Naive thymus-derived CD4-positive, alpha-beta T cell (primary cell): ENCODE results near the gene TREML2. TPM values are rescaled to one million over a fixed set of nuclear protein-coding genes. Genes with fewer than 3 reads are reported as not detected.
"Not testable (repeated sequence)": the region's sequence is repeated elsewhere in the genome, so short reads cannot be mapped to it uniquely, and the experiment has no call there.

Experiments
- ATAC-seq: fragments of 150-1000 bp; cut with Tn5 transposase; 2 replicates; pipeline ENCODE4 v1.10.0; 2021; ENCODE audit warnings: mild to moderate bottlenecking, moderate library complexity
- CTCF ChIA-PET: fragments of 350-600 bp; sonication (Branson Sonifier 250); formaldehyde crosslinking; loops from one replicate; lab custom pipeline; 2021; ENCODE audit warnings: antibody characterized with exemption; lab: Charles Lee
- POLR2A ChIA-PET: fragments of 350-600 bp; sonication (Branson Sonifier 250); formaldehyde crosslinking; loops from one replicate; lab custom pipeline; 2021; ENCODE audit warnings: antibody characterized with exemption, inconsistent platforms; lab: Charles Lee
- DNase-seq, 9 donors: peaks; one replicate each; pipeline versions ENCODE4 v3.0.0 to v3.0.0-alpha.2; 2020 to 2022; ENCODE audit warnings: mixed read lengths in 1 of 9
- H3K27ac ChIP-seq: one replicate; pipeline ENCODE4 v1.7.0; 2013; ENCODE audit warnings: mild to moderate bottlenecking, low read depth, low read length, moderate library complexity
- H3K27me3 ChIP-seq, 2 donors: one replicate each; pipeline ENCODE4 v1.7.0; 2013; ENCODE audit warnings: low read length in 2 of 2, mild to moderate bottlenecking in 2 of 2, moderate library complexity in 2 of 2; ENCODE audit not compliant: control insufficient read depth in 2 of 2, insufficient read depth in 2 of 2
- H3K36me3 ChIP-seq, 3 experiments: 1 replicate in 2 of 3; 2 replicates in 1 of 3; pipeline ENCODE4 v1.7.0; 2013; ENCODE audit warnings: low read length in 3 of 3, mild to moderate bottlenecking in 3 of 3, moderate library complexity in 1 of 3; ENCODE audit not compliant: insufficient read depth in 3 of 3, control insufficient read depth in 2 of 3
- H3K4me1 ChIP-seq, 2 donors: one replicate each; pipeline ENCODE4 v1.7.0; 2013; ENCODE audit warnings: low read length in 2 of 2, mild to moderate bottlenecking in 2 of 2, moderate library complexity in 1 of 2; ENCODE audit not compliant: control insufficient read depth in 2 of 2, insufficient read depth in 2 of 2
- H3K4me3 ChIP-seq: 2 replicates; pipeline ENCODE4 v1.7.0; 2013; ENCODE audit warnings: mild to moderate bottlenecking, low read length
- H3K9me3 ChIP-seq, 3 experiments: 1 replicate in 2 of 3; 2 replicates in 1 of 3; pipeline ENCODE4 v1.7.0; 2013; ENCODE audit warnings: low read length in 3 of 3; ENCODE audit not compliant: control insufficient read depth in 2 of 3
- H3K27ac Mint-ChIP-seq, 9 donors: one replicate each; pipeline ENCODE4 v1.8.0; 2020 to 2022; ENCODE audit warnings: mixed read lengths in 9 of 9, mild to moderate bottlenecking in 8 of 9, moderate library complexity in 5 of 9, inconsistent platforms in 2 of 9
- H3K27me3 Mint-ChIP-seq, 5 donors: one replicate each; pipeline ENCODE4 v1.8.0; 2021 to 2022; ENCODE audit warnings: mixed read lengths in 5 of 5, mild to moderate bottlenecking in 1 of 5
- H3K36me3 Mint-ChIP-seq, 5 donors: one replicate each; pipeline ENCODE4 v1.8.0; 2020 to 2022; ENCODE audit warnings: mixed read lengths in 5 of 5, mild to moderate bottlenecking in 3 of 5, inconsistent platforms in 1 of 5
- H3K4me1 Mint-ChIP-seq, 7 donors: one replicate each; pipeline ENCODE4 v1.8.0; 2020 to 2022; ENCODE audit warnings: mixed read lengths in 7 of 7, mild to moderate bottlenecking in 3 of 7, inconsistent platforms in 1 of 7
- H3K4me3 Mint-ChIP-seq, 10 donors: one replicate each; pipeline ENCODE4 v1.8.0; 2020 to 2022; ENCODE audit warnings: mild to moderate bottlenecking in 10 of 10, mixed read lengths in 10 of 10, moderate library complexity in 6 of 10, inconsistent platforms in 2 of 10
- H3K9me3 Mint-ChIP-seq, 11 donors: one replicate each; pipeline ENCODE4 v1.8.0; 2020 to 2022; ENCODE audit warnings: mixed read lengths in 11 of 11, mild to moderate bottlenecking in 4 of 11, inconsistent platforms in 1 of 11, moderate library complexity in 1 of 11
- intact Hi-C, 2 donors: fragments of 100-400 bp; cut with micrococcal nuclease; formaldehyde crosslinking; loops; one replicate each; pipeline ENCODE4 v1.15.1; 2023
- polyA plus RNA-seq, 2 donors: library from polyadenylated mRNA; unstranded; fragments of 300-500 nt; fragmentation: Illumina TruSeq; gene quantifications; one replicate each; pipeline ENCODE4 v1.2.3, GENCODE V29; 2021
- total RNA-seq, 6 experiments: library from RNA in 5 of 6; stranded (reverse) in 5 of 6; gene quantifications; 1 replicate in 5 of 6; 2 replicates in 1 of 6; pipeline ENCODE4 v1.2.3 and lab custom pipeline; 2021 to 2026

The TREML2 gene
- total RNA-seq (10 to 100 TPM in 1 of 5 experiments, 1 to 10 TPM in 2, under 1 TPM in 2; 0.54 to 19.8 (median 3.7) TPM), polyA plus RNA-seq (1 to 10 TPM; 1.8 to 5.4 TPM), total RNA-seq (lab: John Stamatoyannopoulos, UW) (4.2 reads per million, percentile 21 among the genes with 10 or more reads in this experiment)

- peaks cover 49 to 87% (median 78%) of the 10 kb centered on the region in 7 donors for H3K4me1 Mint-ChIP-seq
- intact Hi-C loops, result loop anchor here (1.0 to 5.0 kb wide), 7 partner anchors 19 to 346 kb away; partner anchors contain the start of genes FOXP4 (in 2 of the 2), NFYA (in 2 of the 2) and OARD1 (in 2 of the 2)
- POLR2A ChIA-PET, result interaction anchor here (0.6 to 1.8 kb wide), 3 partner anchors 24 to 735 kb away, joined by 3 to 8 read pairs (median 3); partner anchors contain the start of genes NFYA and OARD1
- H3K9me3 ChIP-seq, result no peaks in the 10 kb centered on the region
- peaks cover 0 to 2% (median 0%) of the 10 kb centered on the region in 11 donors for H3K9me3 Mint-ChIP-seq
- CTCF ChIA-PET, result interaction anchor here (1.6 to 3.0 kb wide), 3 partner anchors 11 to 482 kb away, joined by 4 to 9 read pairs (median 5); no protein-coding TSS in a partner anchor
- H3K4me1 ChIP-seq, result peaks cover 47 to 55% of the 10 kb centered on the region in 2 donors
- peak within 1 kb of the TSS; percentile 88 for H3K27ac ChIP-seq
- peak within 1 kb of the TSS; percentile 78 to 84 (median 82) for H3K4me3 Mint-ChIP-seq
- H3K4me3 ChIP-seq, result peak within 1 kb of the TSS; percentile 26
- no peaks in the 10 kb centered on the region for H3K27me3 ChIP-seq
- no peaks in the 10 kb centered on the region for H3K27me3 Mint-ChIP-seq
- peaks cover 0 to 3% (median 0%) of the 10 kb centered on the region in 3 experiments for H3K36me3 ChIP-seq
- peaks cover 0 to 24% (median 6%) of the 10 kb centered on the region in 5 donors for H3K36me3 Mint-ChIP-seq
- ATAC-seq (peak; percentile 35), DNase-seq (peak in 2 of 9 donors; percentile 19 to 33)
- peak within 1 kb of the TSS; percentile 95 to 100 (median 98) for H3K27ac Mint-ChIP-seq
These were observed at the start of gene TREML2 for GRCh38 chr6:41200901-41201763. TREML2 (minus strand) TSS chr6:41201149; CDS start chr6:41201008, 141 bp downstream.

GRCh38 chr6:41247882-41248705 lies 47.1 kb upstream of the TREML2 start:
- Histone ChIP-seq H3K9me3 (no peaks in the 10 kb centered on the region), H3K4me3 (no peak overlapping the region), H3K4me1 (no peaks in the 10 kb centered on the region), H3K27ac (no peak overlapping the region), H3K27me3 (no peaks in the 10 kb centered on the region), H3K36me3 (no peaks in the 10 kb centered on the region)
- Mint-ChIP-seq H3K9me3 (peaks cover 0 to 12% (median 1%) of the 10 kb centered on the region in 11 donors), H3K27me3 (peaks cover 0 to 39% (median 0%) of the 10 kb centered on the region in 5 donors), H3K27ac (peak overlapping the region in 2 of 9 donors; percentile 29 to 62), H3K4me1 (peaks cover 0 to 30% (median 13%) of the 10 kb centered on the region in 7 donors), H3K4me3 (no peak overlapping the region), H3K36me3 (peaks cover 0 to 2% (median 0%) of the 10 kb centered on the region in 5 donors)
- ChIA-PET POLR2A (no interaction called here), CTCF (no interaction called here)
- no peak for DNase-seq
- intact Hi-C loops, result no loop called here
- ATAC-seq, result peak; percentile 29

- DNase-seq (no peak), ATAC-seq (no peak)
- Histone ChIP-seq H3K4me3 (no peak overlapping the region), H3K4me1 (no peaks in the 10 kb centered on the region), H3K9me3 (no peaks in the 10 kb centered on the region), H3K27ac (no peak overlapping the region), H3K27me3 (no peaks in the 10 kb centered on the region), H3K36me3 (no peaks in the 10 kb centered on the region)
- ChIA-PET POLR2A (no interaction called here), CTCF (no interaction called here)
- peaks cover 0 to 30% (median 15%) of the 10 kb centered on the region in 7 donors for H3K4me1 Mint-ChIP-seq
- intact Hi-C loops, result no loop called here
- peaks cover 0 to 10% (median 1%) of the 10 kb centered on the region in 11 donors for H3K9me3 Mint-ChIP-seq
- peak overlapping the region in 1 of 10 donors; percentile 19 for H3K4me3 Mint-ChIP-seq
- H3K27me3 Mint-ChIP-seq, result peaks cover 0 to 39% (median 0%) of the 10 kb centered on the region in 5 donors
- peak overlapping the region in 2 of 9 donors; percentile 7 to 62 for H3K27ac Mint-ChIP-seq
- peaks cover 0 to 2% (median 0%) of the 10 kb centered on the region in 5 donors for H3K36me3 Mint-ChIP-seq
These were observed 46.4 kb upstream of the TREML2 start for GRCh38 chr6:41247288-41247865.

- intact Hi-C loops, H3K4me3 ChIP-seq, H3K9me3 Mint-ChIP-seq, H3K27ac Mint-ChIP-seq, CTCF ChIA-PET, H3K36me3 ChIP-seq, H3K27me3 ChIP-seq, ATAC-seq, H3K9me3 ChIP-seq, POLR2A ChIA-PET, DNase-seq, H3K4me1 ChIP-seq, H3K36me3 Mint-ChIP-seq, H3K27ac ChIP-seq, H3K4me3 Mint-ChIP-seq: not testable (repeated sequence)
- H3K4me1 Mint-ChIP-seq, result peaks cover 0 to 30% (median 15%) of the 10 kb centered on the region in 7 donors
- H3K27me3 Mint-ChIP-seq, result peaks cover 0 to 41% (median 0%) of the 10 kb centered on the region in 5 donors
These were observed 45.6 kb upstream of the TREML2 start for GRCh38 chr6:41246529-41246928.

- CTCF ChIA-PET, result no interaction called here
- no peaks in the 10 kb centered on the region for H3K4me1 ChIP-seq
- H3K27me3 ChIP-seq, result peaks cover 4 to 5% of the 10 kb centered on the region in 2 donors
- no peak overlapping the region for H3K4me3 ChIP-seq
- ATAC-seq (no peak), DNase-seq (no peak)
- peaks cover 0 to 22% (median 5%) of the 10 kb centered on the region in 7 donors for H3K4me1 Mint-ChIP-seq
- H3K27ac ChIP-seq, result no peak overlapping the region
- no peaks in the 10 kb centered on the region for H3K36me3 ChIP-seq
- H3K9me3 ChIP-seq, result no peaks in the 10 kb centered on the region
- peaks cover 0 to 1% (median 0%) of the 10 kb centered on the region in 5 donors for H3K36me3 Mint-ChIP-seq
- intact Hi-C loops, result no loop called here
- no peak overlapping the region for H3K27ac Mint-ChIP-seq
- H3K4me3 Mint-ChIP-seq, result no peak overlapping the region
- peaks cover 0 to 69% (median 14%) of the 10 kb centered on the region in 5 donors for H3K27me3 Mint-ChIP-seq
- POLR2A ChIA-PET, result no interaction called here
- H3K9me3 Mint-ChIP-seq, result peaks cover 0 to 5% (median 0%) of the 10 kb centered on the region in 11 donors
These were observed 38.7 kb upstream of the TREML2 start for GRCh38 chr6:41239467-41240159.
